K562 (cell line): Measurements from ENCODE around the gene LY6G6F. TPM values are rescaled to one million over a fixed set of nuclear protein-coding genes. Genes with fewer than 3 reads are reported as not detected.

ENCODE experiments used
- CTCFL ChIP-seq: IDR thresholded peaks from 2 replicates; pipeline ENCODE4 v1.6.1; 2011; ENCODE audit warnings: borderline replicate concordance, low read depth, mild to moderate bottlenecking, moderate library complexity, low read length; ENCODE audit not compliant: insufficient read depth, poor library complexity, severe bottlenecking
- HDAC3 ChIP-seq: fragments of 450-650 bp; IDR thresholded peaks from 2 replicates; pipeline ENCODE4 v1.6.1; 2018; ENCODE audit warnings: borderline replicate concordance, mild to moderate bottlenecking, moderate library complexity; ENCODE audit not compliant: partially characterized antibody
- HNRNPH1 ChIP-seq: fragments of 200-400 bp; formaldehyde crosslinking; optimal IDR thresholded peaks from 2 replicates; pipeline ENCODE3; 2017; ENCODE audit warnings: low read depth, mild to moderate bottlenecking, low read length, moderate library complexity
- HNRNPUL1 ChIP-seq: fragments of 200-400 bp; formaldehyde crosslinking; IDR thresholded peaks from 2 replicates; pipeline ENCODE4 v1.6.1; 2017; ENCODE audit warnings: low read length
- MECOM ChIP-seq: fragments of 250-450 bp; sonication (Bioruptor Pico); IDR thresholded peaks from 2 replicates; pipeline ENCODE4 v1.8.0; 2022; ENCODE audit warnings: inconsistent platforms
- MNT ChIP-seq, 2 experiments: fragments of 450-650 bp; conservative IDR thresholded peaks; 2 replicates each; pipeline ENCODE4 v1.6.1; 2017; ENCODE audit warnings: mild to moderate bottlenecking in 2 of 2, moderate library complexity in 2 of 2
- MYC ChIP-seq, 2 experiments: fragments of 250-450 bp in 1 of 2; sonication (Bioruptor Pico) in 1 of 2; IDR thresholded peaks; 2 replicates each; pipeline versions ENCODE4 v1.5.1 to v1.6.1; 2012 to 2021; ENCODE audit warnings: low read depth in 2 of 2, borderline replicate concordance in 1 of 2, improper control_type of control experiment in 1 of 2, low read length in 1 of 2, mild to moderate bottlenecking in 1 of 2, moderate library complexity in 1 of 2
- NFXL1 ChIP-seq: fragments of 450-650 bp; formaldehyde crosslinking; IDR thresholded peaks from 2 replicates; pipeline ENCODE4 v1.4.0; 2021; ENCODE audit warnings: mild to moderate bottlenecking
- RBFOX2 ChIP-seq: fragments of 200-400 bp; formaldehyde crosslinking; IDR thresholded peaks from 2 replicates; pipeline ENCODE4 v1.6.1; 2017; ENCODE audit warnings: low read depth, mild to moderate bottlenecking, low read length, moderate library complexity
- SMAD1 ChIP-seq: fragments of 150-350 bp; IDR thresholded peaks from 2 replicates; pipeline ENCODE4 v1.6.1; 2014; ENCODE audit warnings: low read length, low read depth; ENCODE audit not compliant: partially characterized antibody
- STAG1 ChIP-seq: sonication (generic); formaldehyde crosslinking; IDR thresholded peaks from 2 replicates; pipeline ENCODE4 v1.5.0; 2020; ENCODE audit warnings: missing genetic modification reagents, borderline replicate concordance
- TAL1 ChIP-seq: fragments of 450-650 bp; IDR thresholded peaks from 2 replicates; pipeline ENCODE4 v1.6.1; 2016; ENCODE audit warnings: mild to moderate bottlenecking
- TFE3 ChIP-seq: fragments of 450-650 bp; formaldehyde crosslinking; IDR thresholded peaks from 2 replicates; pipeline ENCODE4 v1.4.0; 2020; ENCODE audit warnings: mild to moderate bottlenecking, mixed read lengths
- USF2 ChIP-seq: sonication (generic); formaldehyde crosslinking; IDR thresholded peaks from 2 replicates; pipeline ENCODE4 v1.5.0; 2020; ENCODE audit warnings: missing genetic modification reagents
- ZBTB33 ChIP-seq: sonication (generic); formaldehyde crosslinking; IDR thresholded peaks from 2 replicates; pipeline ENCODE4 v1.8.1; 2023; ENCODE audit warnings: mild to moderate bottlenecking, missing genetic modification reagents
- ZBTB7A ChIP-seq: IDR thresholded peaks from 2 replicates; pipeline ENCODE4 v1.6.1; 2011; ENCODE audit warnings: low read depth, mild to moderate bottlenecking, low read length, moderate library complexity, borderline replicate concordance; ENCODE audit not compliant: control insufficient read depth
- ZEB2 ChIP-seq: fragments of 450-650 bp; IDR thresholded peaks from 2 replicates; pipeline ENCODE4 v1.6.1; 2016
- ZNF778 ChIP-seq: fragments of 450-650 bp; formaldehyde crosslinking; IDR thresholded peaks from 2 replicates; pipeline ENCODE4 v1.4.0; 2020; ENCODE audit warnings: mild to moderate bottlenecking, moderate library complexity
- polyA plus RNA-seq, 8 experiments: library from polyadenylated mRNA; depleted of rRNA in 4 of 8; stranded (reverse) in 5 of 8; unstranded in 3 of 8; fragments of >200 nt; fragmentation: Nextera tagmentation in 2 of 8; fragmentation: Illumina TruSeq in 1 of 8; extraction: Ambion mirVana in 2 of 8; extraction: Trizol in 1 of 8; gene quantifications; 2 replicates each; pipeline versions ENCODE4 v1.2.1 to v1.2.3, GENCODE V29; 2011 to 2014; ENCODE audit warnings: inconsistent platforms in 1 of 8, missing spikeins in 1 of 8
- total RNA-seq, 7 experiments: library from RNA; depleted of rRNA in 6 of 7; stranded (reverse); fragments of >200 nt in 6 of 7; fragmentation: Illumina TruSeq in 2 of 7; extraction: Trizol in 2 of 7; gene quantifications; 2 replicates each; pipeline versions ENCODE4 v1.2.1 to v1.2.3, GENCODE V29; 2011 to 2021; ENCODE audit warnings: low replicate concordance in 1 of 7

The LY6G6F gene
- total and polyA plus RNA-seq, 9 of the 15 experiments (the other 6 are each of a cell fraction or from before 2014, with no cell fraction given): 0.14 to 0.50 (median 0.28) TPM; not detected in 2

- TF ChIP-seq CTCFL (no peak), ZEB2 (no peak), MECOM (CRISPR knock-in tag) (no peak), MYC (IDR thresholded peaks at IDR 0.05; ENCODE audit: low read depth, low read length) (0 out of 2 replicates have a peak, but pooled peaks have one; percentile 44), MYC (CRISPR knock-in tag; IDR thresholded peaks at IDR 0.05; ENCODE audit: borderline replicate concordance, low read depth) (no peak), STAG1 (CRISPR knock-in tag) (peak; percentile 93), USF2 (CRISPR knock-in tag) (no peak), ZBTB33 (peak; percentile 3; the same call in 1 of the 2 replicates), TAL1 (no peak), RBFOX2 (no peak), HNRNPH1 (no peak), SMAD1 (peak; percentile 22), MNT (conservative IDR thresholded peaks at IDR 0.05) (peak in 1 of 2 experiments; percentile 21; a peak in 1 of 4 replicates), ZNF778 (CRISPR knock-in tag) (no peak), ZBTB7A (no peak; the same call in 1 of the 2 replicates), NFXL1 (CRISPR knock-in tag) (no peak), TFE3 (CRISPR knock-in tag) (no peak), HDAC3 (no peak), HNRNPUL1 (no peak)
Measured at GRCh38 chr6:31680226-31681134, 26.2 kb upstream of the LY6G6F start, which contains the start of gene LY6G5C (continued).
